Measurements from ENCODE around the gene TCAF1. TPM values are rescaled to one million over a fixed set of nuclear protein-coding genes. Genes with fewer than 3 reads are reported as not detected.

TCAF1 gene
- total and polyA plus RNA-seq, 2 donors from 2014 or later = 12.2 to 37.2 TPM

DNA sequence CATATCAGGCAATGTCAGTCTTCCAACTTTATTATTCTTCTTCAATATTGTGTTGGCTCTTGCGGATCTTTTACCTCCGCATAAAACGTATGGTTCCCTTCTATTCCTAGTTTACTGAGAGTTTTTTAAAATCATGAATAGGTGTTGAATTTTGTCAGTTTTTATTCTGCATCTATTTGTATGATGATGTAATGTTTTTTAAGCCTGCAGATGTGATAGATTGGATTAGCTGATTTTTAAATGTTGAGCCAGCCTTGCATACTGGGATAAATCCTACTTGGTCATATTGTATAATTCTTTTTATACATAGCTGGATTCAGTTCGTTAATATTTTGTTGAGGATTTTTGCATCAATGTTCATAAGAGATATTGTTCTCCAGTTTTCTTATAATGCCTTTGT lies 43.4 kb upstream of the TCAF1 start:
- Histone ChIP-seq H3K27ac (ENCODE audit: low read depth in 2 of 2, low read length in 2 of 2) (no peak overlapping the region), H3K9me3 (ENCODE audit: control insufficient read depth in 2 of 3, insufficient read depth in 1 of 3, low read length in 3 of 3) (no peaks in the 10 kb centered on the region), H3K4me1 (ENCODE audit: control insufficient read depth in 2 of 3, insufficient read depth in 2 of 3, low read depth in 1 of 3, low read length in 3 of 3) (no peaks in the 10 kb centered on the region), H3K4me3 (ENCODE audit: low read length in 3 of 3) (no peak overlapping the region), H3K9ac (ENCODE audit: low read length in 3 of 3) (no peak overlapping the region), H3K36me3 (ENCODE audit: control insufficient read depth in 2 of 3, insufficient read depth in 3 of 3, low read length in 3 of 3) (no peaks in the 10 kb centered on the region), H3K27me3 (ENCODE audit: control insufficient read depth, insufficient read depth, low read length) (no peaks in the 10 kb centered on the region)
- TF ChIP-seq, protein P1, sequence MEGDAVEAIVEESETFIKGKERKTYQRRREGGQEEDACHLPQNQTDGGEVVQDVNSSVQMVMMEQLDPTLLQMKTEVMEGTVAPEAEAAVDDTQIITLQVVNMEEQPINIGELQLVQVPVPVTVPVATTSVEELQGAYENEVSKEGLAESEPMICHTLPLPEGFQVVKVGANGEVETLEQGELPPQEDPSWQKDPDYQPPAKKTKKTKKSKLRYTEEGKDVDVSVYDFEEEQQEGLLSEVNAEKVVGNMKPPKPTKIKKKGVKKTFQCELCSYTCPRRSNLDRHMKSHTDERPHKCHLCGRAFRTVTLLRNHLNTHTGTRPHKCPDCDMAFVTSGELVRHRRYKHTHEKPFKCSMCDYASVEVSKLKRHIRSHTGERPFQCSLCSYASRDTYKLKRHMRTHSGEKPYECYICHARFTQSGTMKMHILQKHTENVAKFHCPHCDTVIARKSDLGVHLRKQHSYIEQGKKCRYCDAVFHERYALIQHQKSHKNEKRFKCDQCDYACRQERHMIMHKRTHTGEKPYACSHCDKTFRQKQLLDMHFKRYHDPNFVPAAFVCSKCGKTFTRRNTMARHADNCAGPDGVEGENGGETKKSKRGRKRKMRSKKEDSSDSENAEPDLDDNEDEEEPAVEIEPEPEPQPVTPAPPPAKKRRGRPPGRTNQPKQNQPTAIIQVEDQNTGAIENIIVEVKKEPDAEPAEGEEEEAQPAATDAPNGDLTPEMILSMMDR (IDR thresholded peaks at IDR 0.05; ENCODE audit: borderline replicate concordance, extremely low read depth, insufficient read depth) = no peak
- DNase-seq (no peak), FAIRE-seq (no peak)
- intact Hi-C loops (cut with DNase I) = no loop called here

DNA sequence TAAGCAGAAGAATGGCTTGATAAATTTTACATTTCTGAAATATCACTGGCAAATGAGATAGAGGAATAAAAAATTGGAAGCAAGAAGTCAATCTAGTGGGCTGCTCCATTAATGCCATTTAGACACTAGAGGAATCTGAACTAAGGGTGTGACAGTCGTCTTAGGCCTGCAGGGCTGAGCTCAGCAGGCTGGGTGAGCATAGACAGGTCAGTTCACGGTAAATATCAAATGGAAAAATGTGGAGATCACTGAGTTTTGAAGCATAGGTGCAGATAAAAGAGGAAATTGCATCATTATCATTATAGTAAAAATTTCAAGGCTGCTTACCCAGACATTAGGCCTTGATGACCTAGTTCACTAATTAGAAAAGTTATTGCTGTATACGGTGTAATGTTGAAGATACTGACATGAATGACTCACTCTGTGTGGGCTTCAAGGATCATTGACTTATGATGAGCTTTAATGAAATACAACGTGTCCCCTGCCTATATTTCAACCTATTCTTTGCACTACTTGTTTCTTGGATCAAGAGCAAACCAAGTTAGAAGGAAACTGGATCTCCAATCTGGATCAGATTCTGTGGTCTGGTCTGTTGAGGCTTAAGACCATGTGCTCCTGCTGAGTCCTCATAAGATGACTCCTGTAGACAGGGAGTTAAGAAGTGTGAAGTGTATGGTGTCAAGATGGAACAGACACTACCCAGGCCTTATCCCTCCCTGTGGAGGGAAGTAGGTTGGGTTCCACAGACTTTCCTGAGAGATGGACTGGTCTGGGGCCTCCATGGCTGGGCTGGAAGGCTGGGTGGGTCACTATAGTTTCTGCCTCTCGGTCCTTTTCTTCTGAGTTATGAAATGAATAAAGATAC lies 36.6 kb upstream of the TCAF1 start:
- Histone ChIP-seq H3K9ac (ENCODE audit: low read length in 3 of 3) (no peak overlapping the region), H3K36me3 (ENCODE audit: control insufficient read depth in 2 of 3, insufficient read depth in 3 of 3, low read length in 3 of 3) (no peaks in the 10 kb centered on the region), H3K27me3 (ENCODE audit: control insufficient read depth, insufficient read depth, low read length) (no peaks in the 10 kb centered on the region), H3K4me3 (ENCODE audit: low read length in 3 of 3) (no peak overlapping the region), H3K27ac (ENCODE audit: low read depth in 2 of 2, low read length in 2 of 2) (no peak overlapping the region), H3K4me1 (ENCODE audit: control insufficient read depth in 2 of 3, insufficient read depth in 2 of 3, low read depth in 1 of 3, low read length in 3 of 3) (no peaks in the 10 kb centered on the region), H3K9me3 (ENCODE audit: control insufficient read depth in 2 of 3, insufficient read depth in 1 of 3, low read length in 3 of 3) (peaks cover 0 to 6% (median 0%) of the 10 kb centered on the region in 3 donors)
- FAIRE-seq (no peak), DNase-seq (no peak)
- intact Hi-C loops (cut with DNase I) = no loop called here
- TF ChIP-seq, protein P1 (IDR thresholded peaks at IDR 0.05; ENCODE audit: borderline replicate concordance, extremely low read depth, insufficient read depth) = no peak

DNA sequence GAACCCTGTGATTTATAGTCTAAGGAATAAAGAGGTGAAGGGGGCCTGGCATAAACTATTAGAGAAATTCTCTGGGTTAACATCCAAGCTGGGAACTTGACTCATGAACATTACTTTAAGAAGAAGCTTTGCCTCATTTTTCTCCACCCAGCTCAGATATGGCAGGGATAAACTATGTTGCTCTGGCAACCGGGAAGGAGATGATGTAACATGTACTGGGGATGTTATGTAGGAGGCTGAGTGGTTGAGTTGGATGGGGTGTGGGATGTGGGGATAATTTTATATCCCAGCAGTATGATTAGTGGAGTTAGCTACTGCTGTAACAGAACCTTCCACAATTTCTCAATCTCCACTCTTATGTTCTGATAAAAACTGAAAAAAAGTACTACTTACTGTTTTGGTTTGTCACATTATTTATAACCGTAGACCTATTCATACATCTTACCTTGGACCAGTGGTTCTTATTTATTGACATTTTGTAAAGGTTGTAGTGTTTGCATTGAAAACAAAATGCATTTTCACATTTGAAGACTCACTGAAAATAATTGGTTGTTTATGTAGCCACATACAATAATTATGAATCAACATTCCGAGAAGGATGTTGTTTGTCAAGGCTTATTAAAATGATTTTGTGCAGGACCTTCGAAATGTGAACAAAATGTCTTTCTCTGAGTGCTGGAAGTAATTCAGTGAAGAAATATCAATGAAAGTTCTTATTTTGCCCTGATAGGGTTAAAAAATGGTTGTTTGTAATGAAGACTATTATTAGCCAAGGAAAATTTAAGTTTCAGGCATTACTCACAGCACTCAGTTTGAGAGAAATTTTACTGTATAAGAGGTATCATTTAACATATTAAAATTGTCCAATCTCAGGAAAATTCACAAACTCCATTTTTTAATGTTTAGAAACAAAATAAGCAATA lies 34.4 kb upstream of the TCAF1 start:
- FAIRE-seq (no peak), DNase-seq (no peak)
- H3K4me3 ChIP-seq (ENCODE audit: low read length in 3 of 3) = no peak overlapping the region
- no peaks in the 10 kb centered on the region for H3K4me1 ChIP-seq (ENCODE audit: control insufficient read depth in 2 of 3, insufficient read depth in 2 of 3, low read depth in 1 of 3, low read length in 3 of 3)
- H3K27me3 ChIP-seq (ENCODE audit: control insufficient read depth, insufficient read depth, low read length) = no peaks in the 10 kb centered on the region
- H3K9me3 ChIP-seq (ENCODE audit: control insufficient read depth in 2 of 3, insufficient read depth in 1 of 3, low read length in 3 of 3) = peaks cover 0 to 6% (median 0%) of the 10 kb centered on the region in 3 donors
- TF ChIP-seq, protein P1 (IDR thresholded peaks at IDR 0.05; ENCODE audit: borderline replicate concordance, extremely low read depth, insufficient read depth) = no peak
- intact Hi-C loops (cut with DNase I) = no loop called here
- no peaks in the 10 kb centered on the region for H3K36me3 ChIP-seq (ENCODE audit: control insufficient read depth in 2 of 3, insufficient read depth in 3 of 3, low read length in 3 of 3)
- H3K9ac ChIP-seq (ENCODE audit: low read length in 3 of 3) = no peak overlapping the region
- no peak overlapping the region for H3K27ac ChIP-seq (ENCODE audit: low read depth in 2 of 2, low read length in 2 of 2)

Measured in kidney (tissue), 14 donors.